Uterus (tissue), 2 donors: ENCODE data around the gene CARD11.

Experiments
- CTCF ChIP-seq, 4 experiments: fragments of 200-600 bp in 2 of 4; fragments of 450-650 bp in 2 of 4; sonication (generic) in 2 of 4; IDR thresholded peaks; one replicate each; pipeline ENCODE4 v1.5.1; 2016 to 2019; ENCODE audit warnings: antibody characterized with exemption in 4 of 4, mild to moderate bottlenecking in 2 of 4, moderate library complexity in 1 of 4
- POLR2A ChIP-seq, 2 donors: fragments of 450-650 bp; IDR thresholded peaks; one replicate each; pipeline ENCODE4 v1.6.1; 2016; ENCODE audit warnings: antibody characterized with exemption in 2 of 2, mild to moderate bottlenecking in 1 of 2, moderate library complexity in 1 of 2

GRCh38 chr7:3070908-3071307, 27.2 kb upstream of the CARD11 start:
- TF ChIP-seq POLR2A (IDR thresholded peaks at IDR 0.05) (no peak), CTCF (IDR thresholded peaks at IDR 0.05) (no peak)
